Vagina (tissue), 2 donors: Measurements from ENCODE around the gene PPP1R2.

Experiments
- CTCF ChIP-seq, 3 experiments: fragments of 450-650 bp in 2 of 3; fragments of 200-600 bp in 1 of 3; sonication (generic) in 1 of 3; IDR thresholded peaks; one replicate each; pipeline ENCODE4 v1.5.1; 2017 to 2019; ENCODE audit warnings: antibody characterized with exemption in 3 of 3, mild to moderate bottlenecking in 2 of 3, moderate library complexity in 2 of 3
- POLR2A ChIP-seq, 2 donors: fragments of 450-650 bp; IDR thresholded peaks; one replicate each; pipeline ENCODE4 v1.6.1; 2017; ENCODE audit warnings: antibody characterized with exemption in 2 of 2, mild to moderate bottlenecking in 2 of 2, moderate library complexity in 2 of 2

- no peak for TF ChIP-seq POLR2A (IDR thresholded peaks at IDR 0.05)
- TF ChIP-seq CTCF (IDR thresholded peaks at IDR 0.05), result no peak
These were observed 12.0 kb upstream of the PPP1R2 start for GRCh38 chr3:195555110-195555509.
